HEK293 (cell line): ENCODE measurements around the gene PPP1R1B.

Experiments
- CTCF ChIA-PET: fragments of 350-600 bp; formaldehyde crosslinking; extraction: SDS; loops from one replicate; lab custom pipeline; 2021; ENCODE audit warnings: antibody characterized with exemption; lab: Yijun Ruan, JAX
- POLR2A ChIA-PET: fragments of 300-600 bp; formaldehyde crosslinking; extraction: SDS; loops from one replicate; lab custom pipeline; 2020; ENCODE audit warnings: antibody characterized with exemption, inconsistent platforms; lab: Yijun Ruan, JAX
- H3K27ac ChIP-seq: fragments of 200-500 bp; sonication (Bioruptor generic); 2 replicates; pipeline ENCODE4 v1.5.1; 2014; ENCODE audit warnings: low read depth, low read length, control low read depth, inconsistent platforms; ENCODE audit errors: extremely low read depth
- H3K36me3 ChIP-seq, 2 experiments: fragments of 200-500 bp in 1 of 2; sonication (Bioruptor generic) in 1 of 2; 1 replicate in 1 of 2; 2 replicates in 1 of 2; pipeline ENCODE4 v1.5.1; 2014 to 2017; ENCODE audit warnings: inconsistent platforms in 2 of 2, low read length in 2 of 2; ENCODE audit not compliant: control insufficient read depth in 2 of 2, insufficient read depth in 1 of 2
- H3K4me1 ChIP-seq: fragments of 200-500 bp; sonication (Bioruptor generic); 2 replicates; pipeline ENCODE4 v1.5.1; 2014; ENCODE audit warnings: mild to moderate bottlenecking, low read length, inconsistent platforms; ENCODE audit not compliant: control insufficient read depth, insufficient read depth
- H3K4me3 ChIP-seq: 2 replicates; pipeline ENCODE4 v1.5.1; 2011; ENCODE audit warnings: low read depth, mild to moderate bottlenecking, control low read depth, low read length, moderate library complexity
- H3K9me3 ChIP-seq: fragments of 200-500 bp; sonication (Bioruptor generic); 2 replicates; pipeline ENCODE4 v1.5.1; 2014; ENCODE audit warnings: low read depth, low read length, inconsistent platforms; ENCODE audit not compliant: control insufficient read depth, insufficient read depth
- EGR2 ChIP-seq: fragments of 450-650 bp; formaldehyde crosslinking; IDR thresholded peaks from 2 replicates; pipeline ENCODE4 v1.5.1; 2016; ENCODE audit warnings: low read depth, missing biosample characterization, missing genetic modification characterization
- GLIS1 ChIP-seq: fragments of 450-650 bp; formaldehyde crosslinking; IDR thresholded peaks from 2 replicates; pipeline ENCODE4 v1.5.1; 2016; ENCODE audit warnings: missing biosample characterization, missing genetic modification characterization
- KLF1 ChIP-seq: fragments of 450-650 bp; formaldehyde crosslinking; IDR thresholded peaks from 2 replicates; pipeline ENCODE4 v1.5.1; 2016; ENCODE audit warnings: missing biosample characterization, missing genetic modification characterization
- KLF8 ChIP-seq: fragments of 450-650 bp; formaldehyde crosslinking; IDR thresholded peaks from 2 replicates; pipeline ENCODE4 v1.5.1; 2016; ENCODE audit warnings: missing biosample characterization, missing genetic modification characterization
- SCRT1 ChIP-seq: fragments of 450-650 bp; formaldehyde crosslinking; IDR thresholded peaks from 2 replicates; pipeline ENCODE4 v1.5.1; 2016; ENCODE audit warnings: missing biosample characterization, missing genetic modification characterization, borderline replicate concordance
- SCRT2 ChIP-seq: fragments of 450-650 bp; formaldehyde crosslinking; IDR thresholded peaks from 2 replicates; pipeline ENCODE4 v1.5.1; 2016; ENCODE audit warnings: missing biosample characterization, missing genetic modification characterization
- SP2 ChIP-seq: fragments of 450-650 bp; formaldehyde crosslinking; IDR thresholded peaks from 2 replicates; pipeline ENCODE4 v1.5.1; 2016; ENCODE audit warnings: missing biosample characterization, missing genetic modification characterization
- TSHZ1 ChIP-seq: fragments of 450-650 bp; formaldehyde crosslinking; IDR thresholded peaks from 2 replicates; pipeline ENCODE4 v1.5.1; 2016; ENCODE audit warnings: missing biosample characterization, missing genetic modification characterization, borderline replicate concordance
- ZFHX2 ChIP-seq: fragments of 450-650 bp; formaldehyde crosslinking; conservative IDR thresholded peaks from 2 replicates; pipeline ENCODE4 v1.5.1; 2016; ENCODE audit warnings: missing biosample characterization, missing genetic modification characterization
- ZIC2 ChIP-seq: fragments of 450-650 bp; formaldehyde crosslinking; IDR thresholded peaks from 2 replicates; pipeline ENCODE4 v1.5.1; 2016; ENCODE audit warnings: missing biosample characterization, missing genetic modification characterization
- ZNF121 ChIP-seq: fragments of 450-650 bp; formaldehyde crosslinking; IDR thresholded peaks from 2 replicates; pipeline ENCODE4 v1.5.1; 2016; ENCODE audit warnings: missing biosample characterization, missing genetic modification characterization
- ZNF214 ChIP-seq: fragments of 450-650 bp; formaldehyde crosslinking; IDR thresholded peaks from 2 replicates; pipeline ENCODE4 v1.5.1; 2017; ENCODE audit warnings: missing biosample characterization, mild to moderate bottlenecking, missing genetic modification characterization, borderline replicate concordance
- ZNF23 ChIP-seq: fragments of 450-650 bp; formaldehyde crosslinking; IDR thresholded peaks from 2 replicates; pipeline ENCODE4 v1.5.1; 2016; ENCODE audit warnings: missing biosample characterization, missing genetic modification characterization, borderline replicate concordance
- ZNF302 ChIP-seq: fragments of 450-650 bp; formaldehyde crosslinking; IDR thresholded peaks from 2 replicates; pipeline ENCODE4 v1.5.1; 2016; ENCODE audit warnings: missing biosample characterization, missing genetic modification characterization, low read depth
- ZSCAN23 ChIP-seq: fragments of 450-650 bp; formaldehyde crosslinking; IDR thresholded peaks from 2 replicates; pipeline ENCODE4 v1.5.1; 2016; ENCODE audit warnings: missing biosample characterization, missing genetic modification characterization

PPP1R1B gene

GRCh38 chr17:39624313-39624712, 2.4 kb upstream of the PPP1R1B start:
- Histone ChIP-seq H3K36me3 (no peaks in the 10 kb centered on the region), H3K27ac (no peak overlapping the region), H3K4me1 (no peaks in the 10 kb centered on the region), H3K9me3 (no peaks in the 10 kb centered on the region)
- CTCF ChIA-PET: interaction anchor here (0.7 to 11.8 kb wide), 14 partner anchors 10 to 618 kb away, joined by 3 to 475 read pairs (median 16); partner anchors contain the start of genes CSF3, PNMT, STARD3 and TCAP
- TF ChIP-seq ZNF302 (tag by site-specific recombination) (no peak), SP2 (tag by site-specific recombination) (no peak), ZFHX2 (tag by site-specific recombination) (peak; percentile 76), EGR2 (tag by site-specific recombination) (peak; percentile 59)
- TF ChIP-seq, all 188 proteins: peak for 2
- POLR2A ChIA-PET: interaction anchor here (0.6 kb wide), 1 partner anchor 44 kb away, joined by 8 read pairs; the partner anchor contains the start of gene PNMT
- no peak overlapping the region for H3K4me3 ChIP-seq

- Histone ChIP-seq H3K27ac (no peak overlapping the region), H3K9me3 (no peaks in the 10 kb centered on the region), H3K4me1 (no peaks in the 10 kb centered on the region), H3K4me3 (no peak overlapping the region), H3K36me3 (no peaks in the 10 kb centered on the region)
- TF ChIP-seq ZNF23 (tag by site-specific recombination) (no peak), ZNF121 (tag by site-specific recombination) (no peak), KLF1 (tag by site-specific recombination) (peak; percentile 58), ZSCAN23 (no peak), KLF8 (tag by site-specific recombination) (no peak)
- POLR2A ChIA-PET: interaction anchor here (3.7 kb wide), 1 partner anchor 12 kb away, joined by 12 read pairs; the partner anchor contains the start of gene STARD3
- CTCF ChIA-PET: interaction anchor here (0.7 to 11.8 kb wide), 10 partner anchors 10 to 543 kb away, joined by 3 to 475 read pairs (median 73); partner anchors contain the start of genes PNMT, STARD3 and TCAP
Observed at GRCh38 chr17:39625198-39625785, 1.5 kb upstream of the PPP1R1B start.

- no peaks in the 10 kb centered on the region for H3K36me3 ChIP-seq
- no peaks in the 10 kb centered on the region for H3K9me3 ChIP-seq
- no peak for TF ChIP-seq TSHZ1 (tag by site-specific recombination)
- peaks cover 3% of the 10 kb centered on the region; the same call in 1 of the 2 replicates for H3K4me1 ChIP-seq
- ChIA-PET CTCF (interaction anchor here (0.6 to 11.8 kb wide), 8 partner anchors 8 to 353 kb away, joined by 3 to 475 read pairs (median 6); partner anchors contain the start of gene PNMT), POLR2A (interaction anchor here (0.5 to 3.7 kb wide), 6 partner anchors 10 to 468 kb away, joined by 3 to 12 read pairs (median 4); partner anchors contain the start of genes ERBB2 and STARD3)
- no peak overlapping the region for H3K27ac ChIP-seq
- peak overlapping the region; percentile 10; the same call in 1 of the 2 replicates for H3K4me3 ChIP-seq
Observed at GRCh38 chr17:39627047-39627711, 427 bp downstream of the PPP1R1B start.

GRCh38 chr17:39627712-39628516, 1.2 kb downstream of the PPP1R1B start:
- H3K9me3 ChIP-seq: no peaks in the 10 kb centered on the region
- H3K4me3 ChIP-seq: no peak overlapping the region
- POLR2A ChIA-PET: interaction anchor here (0.6 to 3.7 kb wide), 5 partner anchors 9 to 467 kb away, joined by 3 to 12 read pairs (median 4); partner anchors contain the start of genes ERBB2 and STARD3
- CTCF ChIA-PET: interaction anchor here (0.6 to 14.6 kb wide), 10 partner anchors 6 to 421 kb away, joined by 3 to 475 read pairs (median 4); partner anchors contain the start of gene PNMT
- H3K27ac ChIP-seq: no peak overlapping the region
- H3K4me1 ChIP-seq: peaks cover 7% of the 10 kb centered on the region
- no peaks in the 10 kb centered on the region for H3K36me3 ChIP-seq
- no peak for TF ChIP-seq ZNF214 (tag by site-specific recombination)
- TF ChIP-seq ZIC2: peak; percentile 67
- peak; percentile 36; the same call in 1 of the 2 replicates for TF ChIP-seq KLF1 (tag by site-specific recombination)
- peak; percentile 81 for TF ChIP-seq GLIS1 (tag by site-specific recombination)
- peak; percentile 84 for TF ChIP-seq SCRT1
- TF ChIP-seq SCRT2 (tag by site-specific recombination): peak; percentile 95
